Activated CD4-positive, alpha-beta memory T cell treated with anti-CD3 and anti-CD28 coated beads for 36 hours (primary cell): ENCODE data around the gene PEF1. TPM values are rescaled to one million over a fixed set of nuclear protein-coding genes. Genes with fewer than 3 reads are reported as not detected.

ENCODE experiments used
- CTCF ChIA-PET: fragments of 350-600 bp; sonication (Branson Sonifier 250); formaldehyde crosslinking; loops from one replicate; lab custom pipeline; 2021; ENCODE audit warnings: antibody characterized with exemption, inconsistent platforms; lab: Charles Lee
- POLR2A ChIA-PET: fragments of 350-600 bp; sonication (Branson Sonifier 250); formaldehyde crosslinking; loops from one replicate; lab custom pipeline; 2021; ENCODE audit warnings: antibody characterized with exemption; lab: Charles Lee
- DNase-seq: peaks from one replicate; pipeline ENCODE4 v3.0.0-alpha.2; 2020
- H3K27ac Mint-ChIP-seq: one replicate; pipeline ENCODE4 v1.8.0; 2021; ENCODE audit warnings: mixed read lengths
- H3K27me3 Mint-ChIP-seq: one replicate; pipeline ENCODE4 v1.8.0; 2021; ENCODE audit warnings: mixed read lengths
- H3K36me3 Mint-ChIP-seq: one replicate; pipeline ENCODE4 v1.8.0; 2021; ENCODE audit warnings: mixed read lengths
- H3K4me1 Mint-ChIP-seq: one replicate; pipeline ENCODE4 v1.8.0; 2021; ENCODE audit warnings: low read depth, mixed read lengths
- H3K4me3 Mint-ChIP-seq: one replicate; pipeline ENCODE4 v1.8.0; 2021; ENCODE audit warnings: mild to moderate bottlenecking, mixed read lengths
- H3K9me3 Mint-ChIP-seq: one replicate; pipeline ENCODE4 v1.8.0; 2021; ENCODE audit warnings: mixed read lengths
- intact Hi-C: fragments of 100-400 bp; cut with micrococcal nuclease; formaldehyde crosslinking; loops from one replicate; pipeline ENCODE4 v1.15.1; 2023
- total RNA-seq, 2 experiments: library from RNA; stranded (reverse); gene quantifications; one replicate each; pipeline ENCODE4 v1.2.3, GENCODE V29; 2021

The PEF1 gene
- total RNA-seq, 2 experiments from 2014 or later: 55.3 to 56.4 TPM

DNA sequence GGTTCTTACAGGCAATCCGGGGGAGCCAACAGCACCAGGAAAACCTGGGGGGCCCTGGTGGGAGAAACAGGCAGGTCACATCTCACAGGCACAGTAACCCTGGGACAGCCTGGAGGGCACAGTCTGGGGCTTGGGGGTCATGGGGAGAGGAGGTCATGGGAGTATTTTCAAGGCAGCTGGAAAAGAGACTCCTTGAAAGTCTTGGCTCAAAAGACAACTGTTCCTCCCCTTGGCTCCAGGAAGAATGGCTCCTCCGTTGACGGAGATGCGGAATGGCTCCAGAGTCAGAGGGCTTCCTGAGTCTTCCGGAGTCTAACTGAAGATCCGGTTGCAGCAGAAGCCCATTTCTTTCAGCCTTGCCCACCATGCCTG, 25.9 kb upstream of the PEF1 start:
- intact Hi-C loops: no loop called here
- ChIA-PET CTCF (interaction anchor here (0.9 to 2.0 kb wide), 7 partner anchors 9 to 440 kb away, joined by 3 to 12 read pairs (median 3); no protein-coding TSS in a partner anchor), POLR2A (no interaction called here)
- no peak overlapping the region for H3K27ac Mint-ChIP-seq
- no peak for DNase-seq
- H3K27me3 Mint-ChIP-seq: peaks cover 21% of the 10 kb centered on the region
- no peaks in the 10 kb centered on the region for H3K36me3 Mint-ChIP-seq
- H3K4me1 Mint-ChIP-seq: peaks cover 11% of the 10 kb centered on the region
- H3K4me3 Mint-ChIP-seq: no peak overlapping the region
- no peaks in the 10 kb centered on the region for H3K9me3 Mint-ChIP-seq

DNA sequence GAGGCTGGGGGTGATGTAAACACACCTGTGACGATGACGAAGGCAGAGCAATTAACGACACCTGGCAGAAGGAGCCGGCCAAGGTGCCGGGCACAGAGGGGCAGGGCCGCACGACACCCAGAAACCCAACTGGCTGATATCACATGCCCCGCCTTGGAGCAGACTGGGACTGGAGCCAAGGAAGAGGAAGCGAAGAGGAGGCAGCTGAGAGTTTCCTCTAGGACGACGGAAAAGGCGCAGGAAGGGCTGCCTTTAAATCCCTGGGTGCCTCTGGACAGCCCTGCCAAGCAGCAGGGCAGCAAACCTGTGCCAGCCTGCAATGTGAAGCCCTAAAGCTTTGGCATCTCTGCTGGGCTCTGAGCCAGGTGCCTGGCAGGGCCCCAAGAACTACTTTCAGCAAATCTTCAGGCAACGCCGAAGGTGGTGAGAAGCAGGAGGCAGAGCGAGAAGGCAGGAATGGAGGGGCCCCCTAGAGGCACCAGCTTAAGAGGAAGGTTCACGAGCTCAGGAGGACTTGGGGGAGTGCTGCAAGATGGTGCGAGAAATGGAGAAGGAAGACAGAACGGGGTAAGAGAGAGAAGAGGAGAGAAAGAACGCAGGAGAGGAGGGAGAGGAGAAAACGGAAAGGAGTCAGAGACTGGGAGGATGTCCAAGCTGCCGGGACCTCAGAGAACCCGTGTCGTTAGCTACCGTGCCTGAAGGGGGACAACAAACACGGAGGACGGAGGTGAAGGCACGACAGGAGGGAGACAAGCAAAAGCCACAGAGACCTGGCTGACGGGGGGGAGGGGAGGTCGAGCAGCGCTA, 25.3 kb upstream of the PEF1 start:
- peaks cover 21% of the 10 kb centered on the region for H3K27me3 Mint-ChIP-seq
- intact Hi-C loops: no loop called here
- peak; percentile 36 for DNase-seq
- ChIA-PET CTCF (interaction anchor here (0.9 to 2.0 kb wide), 7 partner anchors 9 to 441 kb away, joined by 3 to 12 read pairs (median 3); no protein-coding TSS in a partner anchor), POLR2A (no interaction called here)
- no peak overlapping the region for H3K27ac Mint-ChIP-seq
- no peaks in the 10 kb centered on the region for H3K36me3 Mint-ChIP-seq
- H3K4me3 Mint-ChIP-seq: no peak overlapping the region
- peaks cover 11% of the 10 kb centered on the region for H3K4me1 Mint-ChIP-seq
- no peaks in the 10 kb centered on the region for H3K9me3 Mint-ChIP-seq

DNA sequence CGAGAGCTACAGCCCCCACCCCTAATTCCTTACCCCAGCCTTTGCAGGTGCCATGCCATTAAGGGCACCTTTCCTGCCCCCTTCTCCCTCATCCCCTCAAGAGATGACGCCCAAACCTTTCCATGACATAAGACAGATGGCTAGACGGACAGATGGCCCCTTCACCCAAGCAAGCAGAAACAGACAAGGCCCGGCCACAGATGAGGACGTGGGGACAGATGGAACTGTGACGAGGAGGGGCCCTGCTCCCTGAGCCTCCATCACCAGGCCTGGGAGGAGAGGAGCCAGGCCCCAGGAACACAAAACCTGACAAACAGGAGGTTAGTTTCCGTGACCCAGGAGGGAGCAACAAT, 24.7 kb upstream of the PEF1 start:
- H3K4me3 Mint-ChIP-seq: no peak overlapping the region
- H3K36me3 Mint-ChIP-seq: no peaks in the 10 kb centered on the region
- no peak for DNase-seq
- H3K27ac Mint-ChIP-seq: no peak overlapping the region
- intact Hi-C loops: no loop called here
- H3K9me3 Mint-ChIP-seq: no peaks in the 10 kb centered on the region
- H3K27me3 Mint-ChIP-seq: peaks cover 21% of the 10 kb centered on the region
- CTCF ChIA-PET: interaction anchor here (0.9 to 2.0 kb wide), 3 partner anchors 36 to 120 kb away, joined by 4 to 12 read pairs (median 5); no protein-coding TSS in a partner anchor
- peaks cover 11% of the 10 kb centered on the region for H3K4me1 Mint-ChIP-seq
- POLR2A ChIA-PET: no interaction called here

DNA sequence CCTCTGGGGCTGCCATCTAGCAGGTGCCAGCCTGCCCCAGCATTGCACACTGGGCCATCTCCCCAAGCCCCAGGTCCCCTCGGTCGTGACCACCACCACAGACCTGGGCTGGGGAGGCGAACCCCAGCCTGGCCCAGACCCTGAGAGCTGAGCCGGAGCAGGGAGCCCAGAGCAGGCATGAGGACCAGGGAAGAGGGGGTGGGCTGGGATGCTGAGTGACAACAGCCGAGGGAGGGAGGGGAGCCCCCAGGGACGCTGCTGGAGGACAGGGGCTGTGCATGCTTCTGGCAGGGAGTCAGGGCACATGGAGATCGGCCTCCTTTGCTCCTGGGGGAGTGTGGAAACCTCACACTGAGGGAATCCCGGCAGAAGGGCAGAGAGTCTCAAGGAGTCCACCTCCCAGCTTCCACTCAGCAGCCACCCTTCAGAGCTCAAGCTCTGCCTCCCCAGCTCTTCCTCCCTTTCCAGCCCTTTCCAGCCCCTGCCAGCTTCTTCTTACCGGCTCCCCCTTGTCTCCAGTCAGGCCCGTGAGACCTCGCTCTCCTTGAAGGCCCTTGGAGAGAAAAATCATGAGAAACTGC, 23.7 kb upstream of the PEF1 start:
- Mint-ChIP-seq H3K27me3 (peaks cover 21% of the 10 kb centered on the region), H3K4me1 (peaks cover 11% of the 10 kb centered on the region), H3K4me3 (no peak overlapping the region), H3K9me3 (no peaks in the 10 kb centered on the region), H3K36me3 (no peaks in the 10 kb centered on the region), H3K27ac (no peak overlapping the region)
- intact Hi-C loops: no loop called here
- DNase-seq: no peak
- ChIA-PET POLR2A (no interaction called here), CTCF (interaction anchor here (1.0 to 7.7 kb wide), 3 partner anchors 77 to 122 kb away, joined by 3 to 139 read pairs (median 12); no protein-coding TSS in a partner anchor)

DNA sequence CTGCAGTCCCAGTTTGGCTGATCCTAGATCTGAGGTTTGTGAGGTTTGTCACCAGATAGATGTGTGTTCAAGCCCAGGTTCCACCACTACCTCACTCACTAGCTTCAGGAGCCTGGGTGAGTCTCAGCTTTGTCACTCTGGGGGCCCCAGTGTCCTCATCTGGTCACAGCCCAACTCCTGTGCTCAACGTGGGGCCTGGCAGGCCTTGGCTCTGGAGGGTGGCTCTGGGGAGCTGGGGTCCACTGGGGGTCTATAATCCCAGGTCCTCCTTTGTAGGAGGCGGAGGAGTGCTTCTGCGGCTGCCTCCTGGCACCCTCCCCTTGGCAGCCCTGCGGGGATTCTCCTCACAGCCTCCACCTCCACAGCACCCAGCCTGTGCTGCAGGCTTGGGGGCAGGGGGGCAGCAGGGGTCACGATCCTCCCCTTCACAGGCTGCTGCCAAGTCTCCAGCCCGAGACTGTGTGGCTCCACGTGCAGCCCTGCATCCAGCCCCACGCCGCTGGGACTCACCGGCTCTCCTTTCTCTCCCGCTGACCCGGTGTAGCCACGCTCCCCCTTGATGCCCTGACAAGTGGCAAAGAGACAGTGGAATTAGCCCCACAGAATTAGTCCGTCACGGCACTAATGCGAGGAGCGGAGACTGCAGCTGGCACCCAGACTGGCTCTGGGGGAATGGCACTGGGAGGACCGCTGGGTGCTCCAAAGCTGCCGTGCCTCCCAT, 22.5 kb upstream of the PEF1 start:
- Mint-ChIP-seq H3K4me1 (peaks cover 11% of the 10 kb centered on the region), H3K9me3 (no peaks in the 10 kb centered on the region), H3K27me3 (peaks cover 21% of the 10 kb centered on the region), H3K4me3 (no peak overlapping the region), H3K36me3 (no peaks in the 10 kb centered on the region), H3K27ac (no peak overlapping the region)
- POLR2A ChIA-PET: no interaction called here
- DNase-seq: no peak
- CTCF ChIA-PET: interaction anchor here (3.7 to 7.7 kb wide), 2 partner anchors 78 to 123 kb away, joined by 22 to 139 read pairs; no protein-coding TSS in a partner anchor
- intact Hi-C loops: no loop called here

DNA sequence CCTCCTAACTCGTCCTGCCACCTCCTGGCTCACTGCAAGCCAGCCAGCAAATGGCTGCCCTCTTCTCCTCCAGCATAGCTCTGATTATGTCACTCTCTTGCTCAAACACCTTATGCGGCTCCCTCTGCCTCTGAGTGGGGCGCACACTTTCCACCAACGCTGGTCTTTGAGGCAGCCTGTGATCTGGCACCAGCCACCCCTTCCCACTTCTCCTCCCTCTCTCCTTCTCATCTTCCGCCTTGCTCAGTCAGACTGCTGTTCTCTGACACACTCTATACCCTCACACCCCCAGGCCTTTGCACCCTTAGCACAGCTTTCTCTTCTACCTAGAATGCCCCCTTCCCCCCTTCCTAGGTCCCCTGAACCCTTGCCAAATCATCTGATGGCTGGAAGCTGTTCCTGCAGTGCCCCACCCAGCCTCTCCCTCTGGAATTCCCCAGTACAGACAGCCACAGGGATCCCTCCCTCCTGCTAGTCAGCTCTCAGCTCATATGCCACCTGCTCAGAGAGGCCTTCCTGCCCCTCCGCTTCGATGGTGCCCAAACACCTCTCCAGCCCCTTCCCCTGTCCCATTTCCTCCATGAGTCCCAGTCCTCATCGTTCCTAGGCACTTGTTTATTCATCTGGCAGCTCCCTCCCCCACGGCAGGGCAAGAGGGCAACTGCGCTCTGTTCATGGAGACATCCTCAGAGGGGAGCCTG, 21.7 kb upstream of the PEF1 start:
- Mint-ChIP-seq H3K4me3 (no peak overlapping the region), H3K27me3 (peaks cover 21% of the 10 kb centered on the region), H3K4me1 (peaks cover 11% of the 10 kb centered on the region), H3K27ac (no peak overlapping the region), H3K36me3 (no peaks in the 10 kb centered on the region), H3K9me3 (no peaks in the 10 kb centered on the region)
- POLR2A ChIA-PET: no interaction called here
- CTCF ChIA-PET: interaction anchor here (1.2 to 7.7 kb wide), 3 partner anchors 15 to 124 kb away, joined by 3 to 139 read pairs (median 22); no protein-coding TSS in a partner anchor
- intact Hi-C loops: no loop called here
- no peak for DNase-seq

DNA sequence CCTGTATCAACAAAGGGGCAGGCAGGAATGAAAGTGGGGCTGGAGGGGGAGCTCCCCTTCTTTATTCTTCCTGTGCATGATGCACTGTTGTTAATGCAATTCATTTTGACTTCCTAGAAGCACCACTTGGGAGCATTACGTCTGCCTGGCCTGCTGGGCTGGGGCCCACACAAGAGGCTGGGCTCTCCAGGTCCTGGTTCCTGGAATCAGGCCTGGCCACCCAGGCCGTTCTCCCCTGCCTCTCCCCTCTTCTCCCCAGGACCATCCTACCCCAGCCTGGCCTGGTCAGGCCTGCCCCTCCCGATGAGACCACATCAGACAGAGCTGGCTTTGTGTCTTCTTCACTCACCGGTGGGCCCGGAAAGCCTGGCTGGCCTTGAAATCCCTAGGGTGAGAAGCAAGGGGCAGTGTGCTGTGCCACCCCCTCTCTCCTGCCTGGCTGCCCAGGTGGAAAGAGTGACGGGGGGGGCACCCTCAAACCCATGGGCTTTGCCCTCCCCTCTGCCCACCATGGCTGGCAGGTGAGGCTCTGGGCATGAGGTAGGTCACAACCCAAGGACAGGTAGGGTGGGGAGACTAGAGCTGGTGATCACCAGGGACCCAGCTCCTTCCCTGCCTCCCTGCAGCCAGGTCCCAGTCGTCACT, 20.7 kb upstream of the PEF1 start:
- H3K27me3 Mint-ChIP-seq: peaks cover 16% of the 10 kb centered on the region
- CTCF ChIA-PET: interaction anchor here (0.5 to 7.7 kb wide), 10 partner anchors 14 to 125 kb away, joined by 3 to 139 read pairs (median 3); no protein-coding TSS in a partner anchor
- POLR2A ChIA-PET: interaction anchor here (1.3 kb wide), 1 partner anchor 124 kb away, joined by 8 read pairs; no protein-coding TSS in a partner anchor
- H3K4me3 Mint-ChIP-seq: no peak overlapping the region
- DNase-seq: no peak
- intact Hi-C loops: no loop called here
- peaks cover 8% of the 10 kb centered on the region for H3K4me1 Mint-ChIP-seq
- H3K9me3 Mint-ChIP-seq: no peaks in the 10 kb centered on the region
- H3K27ac Mint-ChIP-seq: no peak overlapping the region
- no peaks in the 10 kb centered on the region for H3K36me3 Mint-ChIP-seq

DNA sequence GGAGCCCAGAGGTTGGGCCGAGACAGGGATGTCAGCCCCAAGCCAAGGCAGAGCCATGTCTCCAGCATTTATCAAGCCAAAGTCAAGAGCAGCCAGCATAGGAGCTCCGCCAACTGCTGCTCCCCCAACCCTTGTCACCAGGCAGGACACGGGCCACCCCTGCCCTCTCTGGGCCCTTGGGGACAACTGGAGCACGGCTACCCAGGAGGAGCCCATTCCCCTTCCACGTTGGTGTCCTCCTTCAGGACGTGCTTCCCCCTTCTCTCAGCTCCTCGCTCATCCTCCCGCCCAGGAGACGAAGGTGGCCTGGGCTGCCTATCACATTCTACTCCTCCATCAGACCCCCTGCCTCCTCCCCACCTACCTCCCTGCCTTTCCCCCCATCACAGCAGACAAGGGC, 19.9 kb upstream of the PEF1 start:
- H3K36me3 Mint-ChIP-seq: no peaks in the 10 kb centered on the region
- ChIA-PET CTCF (interaction anchor here (0.5 to 7.7 kb wide), 17 partner anchors 14 to 398 kb away, joined by 3 to 139 read pairs (median 4); no protein-coding TSS in a partner anchor), POLR2A (interaction anchor here (1.3 kb wide), 1 partner anchor 125 kb away, joined by 8 read pairs; no protein-coding TSS in a partner anchor)
- peaks cover 3% of the 10 kb centered on the region for H3K4me1 Mint-ChIP-seq
- DNase-seq: no peak
- no peak overlapping the region for H3K27ac Mint-ChIP-seq
- no peaks in the 10 kb centered on the region for H3K9me3 Mint-ChIP-seq
- no peak overlapping the region for H3K4me3 Mint-ChIP-seq
- intact Hi-C loops: loop anchor here (1.0 kb wide), 1 partner anchor 125 kb away; no protein-coding TSS in a partner anchor
- H3K27me3 Mint-ChIP-seq: peaks cover 9% of the 10 kb centered on the region

DNA sequence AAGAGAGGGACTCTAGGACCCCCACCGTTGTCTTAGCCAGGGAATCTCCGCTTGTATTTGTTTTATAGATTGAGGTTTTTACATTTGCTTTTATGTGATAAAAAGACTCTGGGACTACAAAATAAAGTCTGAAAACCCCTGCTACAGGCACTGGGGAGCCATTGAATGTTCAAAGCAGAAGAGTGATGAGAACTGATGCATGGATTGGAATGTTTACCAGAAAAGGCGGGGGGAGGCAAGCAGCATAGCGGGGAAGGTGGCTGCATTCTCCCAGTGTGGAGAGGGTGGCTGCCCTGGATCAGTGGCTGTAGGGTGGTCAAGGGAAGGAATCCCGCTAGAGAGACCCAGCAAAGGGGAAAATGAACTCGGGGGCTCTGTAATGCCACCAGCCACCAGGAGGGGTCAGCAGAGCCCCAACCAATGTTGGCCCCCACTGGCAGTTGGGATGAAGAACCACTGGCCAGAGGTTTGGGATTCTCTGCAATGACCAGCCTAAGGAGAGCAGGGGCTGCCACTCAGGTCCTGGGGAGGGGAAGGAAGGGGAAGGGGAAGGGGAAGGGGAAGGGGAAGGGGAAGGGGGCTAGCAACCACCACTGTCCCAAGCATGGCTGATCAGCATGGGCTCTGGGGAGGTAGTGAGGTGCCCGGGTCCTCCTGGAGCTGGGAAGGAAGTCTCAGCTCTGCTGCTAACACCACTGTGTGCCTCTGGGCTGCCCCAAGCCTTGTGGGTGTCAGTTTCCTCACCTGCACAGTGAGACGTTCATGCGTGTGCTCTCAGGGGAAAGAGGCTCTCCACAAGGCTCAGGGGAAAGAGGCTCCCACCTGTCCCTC, 19.2 kb upstream of the PEF1 start:
- no peaks in the 10 kb centered on the region for H3K9me3 Mint-ChIP-seq
- H3K4me1 Mint-ChIP-seq: no peaks in the 10 kb centered on the region
- no peak overlapping the region for H3K4me3 Mint-ChIP-seq
- POLR2A ChIA-PET: interaction anchor here (1.0 to 1.3 kb wide), 2 partner anchors 11 to 125 kb away, joined by 3 to 8 read pairs; no protein-coding TSS in a partner anchor
- peaks cover 3% of the 10 kb centered on the region for H3K27me3 Mint-ChIP-seq
- peak; percentile 69 for DNase-seq
- H3K36me3 Mint-ChIP-seq: no peaks in the 10 kb centered on the region
- no peak overlapping the region for H3K27ac Mint-ChIP-seq
- CTCF ChIA-PET: interaction anchor here (0.6 to 7.7 kb wide), 20 partner anchors 8 to 399 kb away, joined by 3 to 139 read pairs (median 4); no protein-coding TSS in a partner anchor
- intact Hi-C loops: loop anchor here (1.0 kb wide), 3 partner anchors 41 to 125 kb away; no protein-coding TSS in a partner anchor

DNA sequence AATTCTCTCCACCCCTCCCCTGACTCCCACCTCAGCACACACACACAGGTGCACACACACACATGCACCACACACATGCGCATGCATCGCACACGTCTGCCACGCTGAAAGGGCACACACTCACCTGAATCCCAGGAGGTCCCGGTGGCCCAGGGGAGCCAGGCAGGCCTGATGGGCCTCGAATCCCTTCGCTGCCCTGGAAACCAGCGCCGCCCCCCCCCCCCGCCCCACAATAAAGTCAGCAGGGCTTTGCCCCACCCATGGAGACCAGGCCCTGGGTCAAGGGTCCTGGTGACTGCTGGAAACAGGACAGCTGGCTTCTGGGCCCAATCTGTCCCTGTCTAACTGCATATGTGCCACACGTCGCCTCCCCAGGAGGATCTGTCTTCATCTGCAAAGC, 17.8 kb upstream of the PEF1 start:
- Mint-ChIP-seq H3K27me3 (no peaks in the 10 kb centered on the region), H3K9me3 (no peaks in the 10 kb centered on the region), H3K4me3 (no peak overlapping the region), H3K4me1 (no peaks in the 10 kb centered on the region), H3K27ac (no peak overlapping the region), H3K36me3 (no peaks in the 10 kb centered on the region)
- intact Hi-C loops: no loop called here
- ChIA-PET CTCF (interaction anchor here (1.0 to 7.7 kb wide), 6 partner anchors 9 to 301 kb away, joined by 3 to 139 read pairs (median 4); no protein-coding TSS in a partner anchor), POLR2A (no interaction called here)
- no peak for DNase-seq
